HUDEP-2 (cell line): Measurements from ENCODE around the gene KRTAP10-11.
"Not testable (repeated sequence)": the region's sequence is repeated elsewhere in the genome, so short reads cannot be mapped to it uniquely, and the experiment has no call there.

Experiments
- DNase-seq, 76 experiments: peaks; one replicate each; lab custom pipeline; 2025; ENCODE audit not compliant: unreplicated experiment in 76 of 76; lab: John Stamatoyannopoulos, UW

KRTAP10-11 gene

GRCh38 chr21:44638506-44639330 lies 7.5 kb upstream of the KRTAP10-11 start:
- DNase-seq, result not testable (repeated sequence)

DNA sequence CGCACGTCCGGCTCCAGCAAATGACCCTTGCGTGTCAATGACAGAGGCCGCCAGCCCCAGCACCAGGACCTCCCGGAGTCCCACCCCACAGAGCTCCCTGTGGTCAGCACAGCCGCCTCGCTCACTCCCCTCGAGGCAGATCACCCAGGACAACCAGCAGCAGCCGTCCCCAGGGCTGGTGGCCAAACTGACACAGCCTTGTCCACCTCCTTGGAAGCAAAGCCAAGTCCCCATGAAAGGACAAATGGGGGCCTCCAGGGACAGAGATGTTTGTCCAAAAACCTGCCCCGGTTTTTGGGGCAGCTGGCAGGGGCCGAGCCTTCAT lies 6.9 kb upstream of the KRTAP10-11 start:
- no peak for DNase-seq

- DNase-seq, result no peak
Measured at GRCh38 chr21:44640761-44641160, 5.5 kb upstream of the KRTAP10-11 start.

- DNase-seq, result no peak
Measured at GRCh38 chr21:44643741-44644310, 2.4 kb upstream of the KRTAP10-11 start.

- DNase-seq, result no peak
Measured at GRCh38 chr21:44644878-44645277, 1.3 kb upstream of the KRTAP10-11 start.

DNA sequence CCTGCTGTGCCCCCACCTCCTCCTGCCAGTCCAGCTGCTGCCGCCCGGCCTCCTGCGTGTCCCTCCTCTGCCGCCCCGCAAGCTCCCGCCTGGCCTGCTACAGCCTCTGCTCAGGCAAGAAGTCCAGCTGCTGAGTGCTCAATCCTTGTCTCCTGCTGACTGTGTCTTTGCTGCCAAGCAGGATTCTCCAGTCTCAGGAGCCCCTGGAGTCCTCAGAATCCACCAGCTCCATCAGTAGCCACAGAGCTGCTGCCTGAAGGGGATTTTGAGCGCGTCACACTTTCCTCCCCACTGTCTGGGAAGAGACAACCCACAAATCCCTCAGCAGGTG lies 973 bp downstream of the KRTAP10-11 start:
- no peak for DNase-seq

DNA sequence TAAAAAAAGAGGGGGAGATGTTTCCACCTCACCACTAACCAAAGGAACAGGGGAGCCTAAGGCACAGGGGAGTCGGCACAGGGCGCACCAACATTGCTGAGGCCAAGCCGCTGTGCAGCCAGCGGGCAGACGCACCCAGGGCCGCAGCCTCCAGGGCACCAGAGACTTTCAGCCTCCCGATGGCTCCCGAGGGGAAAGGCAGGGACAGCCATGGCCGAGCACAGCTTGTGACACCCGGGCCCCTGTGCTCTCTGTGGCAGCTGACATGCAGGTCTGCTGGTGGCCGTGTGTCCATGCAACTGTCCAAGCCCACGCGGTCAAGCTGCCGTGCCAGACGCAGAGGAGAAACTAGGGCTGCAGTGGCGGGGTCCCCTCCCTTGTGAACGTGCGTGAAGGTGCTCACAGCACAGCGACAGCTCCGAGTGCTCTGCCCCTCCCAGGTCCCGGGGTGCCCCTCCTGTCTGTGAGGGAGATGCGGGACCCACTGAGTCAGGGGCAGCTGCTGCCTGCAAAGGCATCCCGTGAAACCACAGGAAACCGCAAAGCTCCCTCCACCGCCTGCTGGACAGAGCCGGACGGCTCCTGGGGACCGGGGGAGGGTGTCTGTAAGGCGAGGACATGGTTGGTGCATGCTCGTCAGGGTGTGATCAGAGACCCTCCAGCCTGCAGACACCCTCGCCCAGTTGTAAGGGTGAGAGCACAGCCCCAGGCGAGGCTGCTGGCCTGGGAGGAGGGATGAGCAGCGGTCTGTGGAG lies 2.5 kb downstream of the KRTAP10-11 start:
- DNase-seq, result no peak

DNA sequence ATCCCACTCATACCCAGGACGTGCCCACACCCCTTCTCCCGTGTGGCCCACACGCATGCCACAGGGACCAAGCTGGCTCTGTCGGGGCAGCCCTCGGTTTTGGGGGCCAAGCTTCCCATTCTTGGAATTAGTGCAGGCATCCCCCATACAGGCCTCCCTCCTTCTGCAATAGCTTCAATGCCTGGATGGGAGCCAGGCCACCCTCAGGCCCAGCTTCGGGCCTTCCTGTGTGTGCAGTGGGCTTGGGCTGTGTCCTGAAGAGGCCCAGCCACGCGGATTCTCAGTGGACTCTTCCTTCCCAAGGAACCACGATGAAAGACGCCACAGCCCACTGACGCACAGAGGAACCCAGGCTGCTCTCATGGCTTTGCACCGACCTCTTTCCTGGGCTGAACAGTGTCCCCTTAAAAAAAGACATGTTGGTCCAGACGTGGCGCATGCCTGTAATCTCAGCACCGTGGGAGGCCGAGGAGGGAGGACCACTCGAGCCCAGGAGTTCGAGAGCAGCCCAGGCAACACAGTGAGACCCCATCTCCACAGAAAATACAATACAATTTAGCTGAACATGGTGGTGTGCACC lies 3.4 kb downstream of the KRTAP10-11 start:
- no peak for DNase-seq

- DNase-seq, result no peak
Measured at GRCh38 chr21:44650265-44650972, 4.2 kb downstream of the KRTAP10-11 start.

- DNase-seq, result no peak
Measured at GRCh38 chr21:44650973-44651675, 4.9 kb downstream of the KRTAP10-11 start.

- no peak for DNase-seq
Measured at GRCh38 chr21:44653123-44653522, 6.9 kb downstream of the KRTAP10-11 start.

DNA sequence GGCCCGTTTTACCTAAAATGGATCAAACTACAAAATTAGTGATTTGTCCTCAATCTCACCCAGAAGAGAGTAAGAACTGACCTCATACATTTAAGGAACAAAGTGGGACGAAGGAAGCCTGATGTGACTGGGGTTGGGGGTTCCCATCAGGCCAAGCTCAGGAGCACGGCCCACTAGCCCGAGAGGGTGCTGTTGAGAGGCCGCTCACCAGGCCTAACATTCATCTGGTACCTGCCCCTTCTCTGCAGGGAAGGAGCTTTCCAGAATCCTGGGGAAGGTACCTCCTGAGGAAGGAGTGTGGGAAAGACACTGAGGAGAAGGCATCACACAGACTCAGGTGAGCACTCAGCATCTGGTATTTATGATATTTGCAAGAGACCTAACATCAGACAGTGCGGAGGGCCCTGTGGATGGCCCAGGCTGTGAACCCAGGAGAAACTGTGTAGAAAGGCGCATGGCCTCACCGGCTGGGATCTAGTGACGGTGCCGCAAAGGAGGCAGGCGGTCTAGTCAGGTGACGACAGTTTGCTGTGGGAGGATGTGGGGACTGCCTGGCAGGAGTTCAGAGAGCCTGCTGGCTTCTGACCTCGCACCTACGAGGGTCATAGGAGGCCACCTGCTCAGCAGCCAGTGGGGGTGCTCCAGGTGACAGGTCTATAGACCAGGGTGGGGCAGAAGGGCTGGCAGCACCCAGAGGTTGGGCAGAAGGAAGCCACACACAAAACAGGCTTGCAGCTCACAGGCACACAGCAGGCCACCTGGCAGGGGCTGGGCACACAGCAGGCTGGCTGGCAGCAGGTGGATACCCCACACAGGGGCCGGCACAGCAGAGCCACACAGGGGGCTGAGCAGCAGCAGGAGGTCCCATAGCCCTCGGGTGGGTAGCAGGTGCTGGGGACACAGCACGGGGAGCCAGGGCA lies 7.7 kb downstream of the KRTAP10-11 start:
- no peak for DNase-seq

DNA sequence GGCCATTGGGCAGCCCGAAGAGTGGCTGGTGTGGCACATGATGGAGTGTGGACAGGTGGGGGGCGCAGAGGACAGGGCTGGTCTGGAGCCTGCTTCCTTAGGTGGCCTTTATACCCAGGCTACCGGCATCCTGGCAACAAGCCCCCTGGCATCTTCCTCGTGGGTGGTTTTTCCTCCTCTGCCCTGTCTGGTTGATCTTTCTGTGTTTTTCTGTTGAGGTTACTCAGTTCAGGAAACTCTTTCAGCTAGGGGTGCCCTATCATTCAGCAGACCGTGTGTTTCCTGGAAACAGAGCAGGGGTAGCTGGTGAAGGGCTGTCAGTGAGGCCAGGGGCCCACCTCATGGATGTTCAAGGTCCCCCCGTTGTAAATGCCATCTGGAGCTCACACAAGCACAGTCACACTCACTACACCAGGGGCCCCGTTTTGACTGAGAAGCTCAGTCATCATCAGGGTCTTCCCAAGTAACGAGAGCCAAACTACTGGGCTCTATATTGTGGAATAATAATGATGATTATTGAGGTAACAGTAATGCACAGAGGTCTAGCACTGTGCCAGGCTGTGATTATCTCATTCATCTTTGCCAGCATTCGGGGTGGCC lies 8.5 kb downstream of the KRTAP10-11 start, which contains the start of gene KRTAP12-4:
TSS of gene KRTAP12-4 (minus strand) at position 84 of the 600 bp plus-strand sequence. CDS start at position 39, 45 bp downstream.
- DNase-seq, result no peak

DNA sequence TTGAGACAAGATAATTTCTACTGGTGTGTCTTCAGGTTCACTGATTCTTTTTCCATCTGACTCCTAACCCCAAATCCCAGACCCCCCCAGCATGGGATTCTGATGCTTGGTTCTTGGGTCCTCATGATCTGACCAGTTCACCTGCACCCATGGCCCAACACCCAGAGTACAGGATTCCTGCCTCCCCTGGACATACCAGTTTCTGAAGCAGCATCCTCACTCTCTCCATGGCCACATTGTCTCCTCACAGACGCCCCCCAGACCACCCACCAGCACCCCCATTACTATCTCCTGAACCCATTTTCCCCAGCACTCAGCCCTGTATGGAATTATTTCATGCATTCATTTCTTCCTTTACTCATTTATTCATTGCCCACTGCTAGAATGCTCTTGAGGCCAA lies 10.7 kb downstream of the KRTAP10-11 start:
- no peak for DNase-seq

DNA sequence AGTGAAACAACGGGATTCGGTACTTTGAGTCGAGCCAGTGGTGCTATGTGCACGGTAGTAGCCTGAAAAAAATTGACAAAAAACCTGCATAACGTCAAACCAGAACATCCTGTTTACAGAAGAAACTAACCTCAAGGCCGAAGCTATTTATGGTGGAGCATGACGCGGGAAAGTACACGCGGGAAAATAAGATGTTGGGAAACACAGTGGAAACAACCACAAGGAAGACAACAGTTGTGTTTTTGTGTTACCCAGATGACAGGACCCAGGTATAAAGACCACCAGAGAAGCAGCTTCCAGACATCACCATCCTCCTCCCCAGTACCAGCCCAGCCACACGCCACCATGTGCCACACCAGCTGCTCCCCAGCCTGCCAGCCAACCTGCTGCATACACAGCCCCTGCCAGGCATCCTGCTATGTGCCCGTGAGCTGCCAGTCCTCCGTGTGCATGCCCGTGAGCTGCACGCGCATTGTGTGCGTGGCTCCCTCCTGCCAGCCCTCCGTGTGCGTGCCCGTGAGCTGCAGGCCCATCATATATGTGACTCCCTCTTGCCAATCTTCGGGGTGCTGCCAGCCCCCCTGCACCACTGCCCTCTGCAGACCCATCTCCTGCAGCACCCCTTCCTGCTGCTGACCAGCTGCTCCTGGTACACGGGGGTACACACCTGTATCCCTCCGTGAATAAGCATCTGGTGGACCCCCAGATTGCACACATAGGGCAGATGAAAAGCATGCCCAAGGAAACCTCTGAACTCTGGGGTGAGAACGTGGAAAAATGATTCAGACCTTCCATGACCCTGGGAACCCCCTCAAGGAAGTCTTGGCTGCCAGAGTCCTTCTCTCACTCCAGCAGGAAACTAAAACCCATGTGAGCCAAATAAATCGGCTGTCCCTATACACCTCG lies 11.7 kb downstream of the KRTAP10-11 start, which contains the start of gene KRTAP12-3:
TSS of gene KRTAP12-3 (plus strand) at position 298 of the 906 bp plus-strand sequence. CDS start at position 346, 48 bp downstream.
- DNase-seq, result no peak

DNA sequence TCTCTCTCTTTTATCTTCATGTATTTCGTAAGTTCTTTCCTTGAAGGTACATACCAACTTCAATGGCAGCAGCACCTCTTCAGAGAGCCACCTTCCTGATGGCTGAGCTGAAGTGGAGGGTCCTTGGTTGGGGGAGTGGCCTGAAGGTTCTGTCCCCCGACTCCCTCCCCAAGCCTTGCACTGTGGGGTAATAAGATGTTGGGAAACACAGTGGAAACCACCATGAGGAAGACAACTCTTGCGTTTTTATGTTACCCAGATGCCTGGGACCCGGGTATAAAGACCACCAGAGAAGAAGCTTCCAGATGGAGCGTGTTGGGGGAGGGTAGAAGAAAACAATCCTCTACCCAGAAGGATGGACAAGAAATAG lies 12.3 kb downstream of the KRTAP10-11 start:
- DNase-seq, result no peak

DNA sequence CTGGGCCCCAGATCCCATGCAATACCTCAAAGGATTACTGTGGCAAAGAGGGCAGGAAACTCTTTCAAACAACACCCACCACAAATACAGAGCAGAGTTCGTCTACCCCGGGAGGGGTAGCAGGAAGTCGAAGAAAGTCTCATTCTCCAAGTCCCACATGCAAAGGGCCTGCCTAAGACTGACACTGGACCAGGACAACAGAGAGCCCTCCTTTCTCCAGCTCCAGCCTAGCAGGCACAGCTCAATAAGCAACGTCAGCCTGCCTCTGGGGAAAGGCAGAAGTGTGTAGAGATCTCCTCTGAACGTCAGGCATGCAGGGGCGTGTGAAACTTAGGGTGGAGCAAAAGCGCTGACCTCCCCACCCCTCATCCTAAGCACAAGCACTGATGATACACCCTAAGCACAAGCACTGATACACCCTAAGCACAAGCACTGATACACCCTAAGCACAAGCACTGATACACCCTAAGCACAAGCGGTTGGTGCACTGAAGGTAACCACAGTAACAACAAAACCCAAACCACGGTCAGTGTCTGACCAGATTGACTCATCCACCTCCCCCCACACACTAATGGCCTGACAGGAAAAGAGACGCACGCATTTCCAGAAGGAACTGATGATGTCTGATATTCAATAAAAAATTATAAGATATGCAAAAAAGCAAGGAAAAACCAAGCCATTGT lies 12.8 kb downstream of the KRTAP10-11 start:
- no peak for DNase-seq
